NB4 (cell line): Measurements from ENCODE around the gene SKIC8.
"Not testable (repeated sequence)": the region's sequence is repeated elsewhere in the genome, so short reads cannot be mapped to it uniquely, and the experiment has no call there.

ENCODE experiments used
- DNase-seq: peaks from one replicate; pipeline ENCODE4 v3.0.0; 2010; ENCODE audit warnings: low read depth
- H3K4me3 ChIP-seq: one replicate; pipeline ENCODE4 v1.5.1; 2011; ENCODE audit warnings: mild to moderate bottlenecking, low read depth, low read length, moderate library complexity
- CTCF ChIP-seq: IDR thresholded peaks from one replicate; pipeline ENCODE4 v1.5.1; 2012; ENCODE audit warnings: low read depth, low read length
- MAX ChIP-seq: IDR thresholded peaks from 2 replicates; pipeline ENCODE4 v1.6.1; 2011; ENCODE audit warnings: low read depth, low read length
- MYC ChIP-seq: IDR thresholded peaks from 2 replicates; pipeline ENCODE4 v1.6.1; 2011; ENCODE audit warnings: low read depth, low read length
- POLR2A ChIP-seq: IDR thresholded peaks from 2 replicates; pipeline ENCODE4 v1.6.1; 2011; ENCODE audit warnings: mild to moderate bottlenecking; ENCODE audit not compliant: insufficient read length; ENCODE audit errors: extremely low read depth

Gene SKIC8

GRCh38 chr15:78255421-78256043 is 43.9 kb downstream of the SKIC8 start:
- no peak for DNase-seq
- H3K4me3 ChIP-seq: no peak overlapping the region
- TF ChIP-seq MAX (no peak), MYC (no peak), CTCF (no peak), POLR2A (no peak)

GRCh38 chr15:78251136-78251535 is 48.3 kb downstream of the SKIC8 start:
- no peak for TF ChIP-seq MYC
- no peak for TF ChIP-seq POLR2A
- no peak for TF ChIP-seq CTCF
- TF ChIP-seq MAX: no peak
- DNase-seq: no peak
- H3K4me3 ChIP-seq: no peak overlapping the region

- TF ChIP-seq MYC (no peak), MAX (no peak), POLR2A (no peak), CTCF (no peak)
- no peak for DNase-seq
- H3K4me3 ChIP-seq: no peak overlapping the region
Observed at GRCh38 chr15:78249131-78249530, 50.3 kb downstream of the SKIC8 start.

- no peak for DNase-seq
- TF ChIP-seq POLR2A (no peak), CTCF (no peak), MYC (no peak), MAX (no peak)
- no peak overlapping the region for H3K4me3 ChIP-seq
Observed at GRCh38 chr15:78247911-78248310, 51.5 kb downstream of the SKIC8 start.

- not testable (repeated sequence) for DNase-seq, H3K4me3 ChIP-seq
Observed at GRCh38 chr15:78245976-78246620, 53.3 kb downstream of the SKIC8 start.

GRCh38 chr15:78245392-78245791 is 54.0 kb downstream of the SKIC8 start:
- not testable (repeated sequence) for DNase-seq, H3K4me3 ChIP-seq

- H3K4me3 ChIP-seq: no peak overlapping the region
- TF ChIP-seq MYC (no peak), POLR2A (no peak), MAX (no peak), CTCF (no peak)
- DNase-seq: peak; percentile 47
Observed at GRCh38 chr15:78244893-78245292, 54.5 kb downstream of the SKIC8 start.
